Cardiac muscle cell (in vitro differentiated cells and primary cell): Measurements from ENCODE around the gene LDLRAD4. TPM values are rescaled to one million over a fixed set of nuclear protein-coding genes. Genes with fewer than 3 reads are reported as not detected.

Source experiments
- DNase-seq, 2 donors: peaks; one replicate each; pipeline versions ENCODE4 v3.0.0 to v3.0.0-alpha.2; 2010 to 2017; ENCODE audit warnings: low read depth in 1 of 2, low spot score in 1 of 2
- H3K27ac ChIP-seq: fragments of 200-600 bp; sonication (generic); 2 replicates; pipeline ENCODE4 v1.5.1; 2016
- H3K27me3 ChIP-seq: fragments of 200-600 bp; sonication (generic); 2 replicates; pipeline ENCODE4 v1.6.0; 2016; ENCODE audit warnings: control low read depth
- H3K36me3 ChIP-seq: fragments of 200-600 bp; sonication (generic); 2 replicates; pipeline ENCODE4 v1.5.1; 2016; ENCODE audit warnings: control low read depth
- H3K4me1 ChIP-seq: fragments of 200-600 bp; sonication (generic); 2 replicates; pipeline ENCODE4 v1.8.1; 2017; ENCODE audit warnings: low read depth, mild to moderate bottlenecking, mixed run types
- H3K4me3 ChIP-seq: fragments of 200-600 bp; sonication (generic); 2 replicates; pipeline ENCODE4 v1.5.1; 2016; ENCODE audit warnings: mild to moderate bottlenecking
- H3K9me3 ChIP-seq: fragments of 200-600 bp; sonication (generic); 2 replicates; pipeline ENCODE4 v1.5.1; 2017; ENCODE audit warnings: low read depth, mild to moderate bottlenecking, control low read depth
- CTCF ChIP-seq: IDR thresholded peaks from 2 replicates; pipeline ENCODE4 v1.5.1; 2012; ENCODE audit warnings: low read depth, mild to moderate bottlenecking, low read length
- polyA plus RNA-seq: library from polyadenylated mRNA; unstranded; fragments of >200 nt; fragmentation: Nextera tagmentation; extraction: Ambion mirVana; gene quantifications from 2 replicates; pipeline ENCODE4 v1.2.1, GENCODE V29; 2016
- total RNA-seq: library from RNA; depleted of rRNA; stranded (reverse); fragments of >200 nt; gene quantifications from 2 replicates; pipeline ENCODE4 v1.2.3, GENCODE V29; 2016

Gene LDLRAD4
- total and polyA plus RNA-seq, 2 experiments from 2014 or later = 10.5 to 11.5 TPM

GRCh38 chr18:13455960-13456481, 237.5 kb downstream of the LDLRAD4 start:
- Histone ChIP-seq H3K27ac (no peak overlapping the region), H3K9me3 (no peaks in the 10 kb centered on the region), H3K36me3 (no peaks in the 10 kb centered on the region), H3K4me3 (no peak overlapping the region), H3K4me1 (no peaks in the 10 kb centered on the region), H3K27me3 (no peaks in the 10 kb centered on the region)
- no peak for TF ChIP-seq CTCF
- no peak for DNase-seq

GRCh38 chr18:13456736-13457271, 238.2 kb downstream of the LDLRAD4 start:
- no peaks in the 10 kb centered on the region for H3K4me1 ChIP-seq
- no peak for DNase-seq
- no peak overlapping the region for H3K27ac ChIP-seq
- H3K9me3 ChIP-seq = no peaks in the 10 kb centered on the region
- no peak overlapping the region for H3K4me3 ChIP-seq
- H3K36me3 ChIP-seq = no peaks in the 10 kb centered on the region
- no peak for TF ChIP-seq CTCF
- H3K27me3 ChIP-seq = no peaks in the 10 kb centered on the region

GRCh38 chr18:13457327-13457726, 238.8 kb downstream of the LDLRAD4 start:
- Histone ChIP-seq H3K9me3 (no peaks in the 10 kb centered on the region), H3K27me3 (no peaks in the 10 kb centered on the region), H3K36me3 (no peaks in the 10 kb centered on the region), H3K4me1 (no peaks in the 10 kb centered on the region), H3K27ac (no peak overlapping the region), H3K4me3 (no peak overlapping the region)
- TF ChIP-seq CTCF = no peak
- no peak for DNase-seq

- no peaks in the 10 kb centered on the region for H3K9me3 ChIP-seq
Observed at GRCh38 chr18:13460946-13461345, 242.4 kb downstream of the LDLRAD4 start.

GRCh38 chr18:13461469-13461868, 242.9 kb downstream of the LDLRAD4 start:
- Histone ChIP-seq H3K4me1 (no peaks in the 10 kb centered on the region), H3K27ac (no peak overlapping the region), H3K4me3 (no peak overlapping the region), H3K36me3 (no peaks in the 10 kb centered on the region), H3K27me3 (no peaks in the 10 kb centered on the region), H3K9me3 (no peaks in the 10 kb centered on the region)
- DNase-seq = no peak
- no peak for TF ChIP-seq CTCF

More at GRCh38 chr18:13460946-13461345, 242.4 kb downstream of the LDLRAD4 start:
- no peaks in the 10 kb centered on the region for H3K4me1 ChIP-seq
- TF ChIP-seq CTCF = no peak
- no peaks in the 10 kb centered on the region for H3K27me3 ChIP-seq
- no peak overlapping the region for H3K4me3 ChIP-seq
- no peak for DNase-seq
- H3K27ac ChIP-seq = no peak overlapping the region
- no peaks in the 10 kb centered on the region for H3K36me3 ChIP-seq

GRCh38 chr18:13461936-13462335, 243.4 kb downstream of the LDLRAD4 start:
- Histone ChIP-seq H3K27ac (no peak overlapping the region), H3K4me1 (no peaks in the 10 kb centered on the region), H3K27me3 (no peaks in the 10 kb centered on the region), H3K4me3 (no peak overlapping the region), H3K9me3 (no peaks in the 10 kb centered on the region), H3K36me3 (no peaks in the 10 kb centered on the region)
- no peak for TF ChIP-seq CTCF
- no peak for DNase-seq
